ENCODE measurements around the gene CIAPIN1. TPM values are rescaled to one million over a fixed set of nuclear protein-coding genes. Genes with fewer than 3 reads are reported as not detected.

Gene CIAPIN1
- total RNA-seq, 1 donor from 2014 or later, result 71.3 TPM

DNA sequence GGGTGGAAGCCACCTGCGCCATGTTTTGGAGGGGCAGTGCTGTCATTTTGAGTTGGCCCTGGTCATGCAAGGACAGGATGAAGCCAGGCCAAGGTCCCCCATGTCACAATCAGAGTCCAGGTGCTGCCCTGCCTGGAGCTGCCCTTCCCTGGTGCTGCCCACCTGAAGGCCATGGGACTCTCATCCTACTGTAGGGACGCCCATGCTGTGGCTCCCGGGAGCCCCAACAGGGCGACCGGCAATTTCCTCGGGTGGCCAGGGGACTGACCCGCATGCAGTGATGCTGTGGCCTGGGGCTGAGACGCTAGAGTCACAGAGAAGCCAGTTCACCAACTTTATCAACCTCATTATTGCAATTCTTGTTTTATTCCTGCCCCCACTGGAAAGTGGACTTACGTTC lies 34.6 kb downstream of the CIAPIN1 start:
- no peak for TF ChIP-seq CTCF (IDR thresholded peaks at IDR 0.05; ENCODE audit: insufficient read depth, low read length, severe bottlenecking)
- Histone ChIP-seq H3K4me3 (ENCODE audit: low read depth, low read length) (no peak overlapping the region), H3K36me3 (ENCODE audit: control insufficient read depth, insufficient read depth, low read length) (no peaks in the 10 kb centered on the region), H3K27me3 (ENCODE audit: control insufficient read depth, insufficient read depth, low read length) (peaks cover 7% of the 10 kb centered on the region)
- DNase-seq (ENCODE audit: low read depth) (no peak), FAIRE-seq (no peak)

DNA sequence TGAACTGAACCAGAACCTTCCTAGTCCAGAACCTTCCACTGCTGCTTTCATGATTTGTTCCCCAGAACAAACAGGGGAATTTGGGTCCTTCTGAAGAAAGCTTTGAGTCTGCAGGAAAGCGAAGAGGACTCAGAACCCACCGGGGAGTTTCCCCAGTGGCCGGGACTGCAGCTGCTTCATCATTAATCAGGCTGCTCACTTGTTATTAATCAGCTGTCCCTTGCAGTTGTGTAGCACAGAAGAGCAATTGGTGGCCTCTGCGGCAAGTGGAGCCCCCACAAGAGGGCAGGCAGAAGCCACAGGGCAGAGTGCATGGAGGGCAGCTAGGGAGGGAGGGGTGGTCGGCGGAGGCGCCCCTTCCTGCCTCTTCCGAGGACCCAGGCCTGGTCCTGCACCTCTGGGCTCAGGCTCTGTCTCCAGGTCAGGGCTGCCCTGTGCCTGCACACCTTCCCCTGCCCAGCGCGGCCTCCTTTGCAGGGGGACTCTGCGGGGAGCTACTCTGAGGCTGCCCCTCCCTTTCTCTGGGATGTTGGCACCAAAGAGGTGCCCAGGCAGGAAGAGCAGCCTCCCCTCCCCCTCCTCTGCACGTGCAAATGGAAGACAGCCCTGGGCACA lies 35.7 kb downstream of the CIAPIN1 start:
- DNase-seq (ENCODE audit: low read depth) (no peak), FAIRE-seq (no peak)
- Histone ChIP-seq H3K36me3 (ENCODE audit: control insufficient read depth, insufficient read depth, low read length) (no peaks in the 10 kb centered on the region), H3K27me3 (ENCODE audit: control insufficient read depth, insufficient read depth, low read length) (peaks cover 7% of the 10 kb centered on the region), H3K4me3 (ENCODE audit: low read depth, low read length) (no peak overlapping the region)
- no peak for TF ChIP-seq CTCF (IDR thresholded peaks at IDR 0.05; ENCODE audit: insufficient read depth, low read length, severe bottlenecking)

DNA sequence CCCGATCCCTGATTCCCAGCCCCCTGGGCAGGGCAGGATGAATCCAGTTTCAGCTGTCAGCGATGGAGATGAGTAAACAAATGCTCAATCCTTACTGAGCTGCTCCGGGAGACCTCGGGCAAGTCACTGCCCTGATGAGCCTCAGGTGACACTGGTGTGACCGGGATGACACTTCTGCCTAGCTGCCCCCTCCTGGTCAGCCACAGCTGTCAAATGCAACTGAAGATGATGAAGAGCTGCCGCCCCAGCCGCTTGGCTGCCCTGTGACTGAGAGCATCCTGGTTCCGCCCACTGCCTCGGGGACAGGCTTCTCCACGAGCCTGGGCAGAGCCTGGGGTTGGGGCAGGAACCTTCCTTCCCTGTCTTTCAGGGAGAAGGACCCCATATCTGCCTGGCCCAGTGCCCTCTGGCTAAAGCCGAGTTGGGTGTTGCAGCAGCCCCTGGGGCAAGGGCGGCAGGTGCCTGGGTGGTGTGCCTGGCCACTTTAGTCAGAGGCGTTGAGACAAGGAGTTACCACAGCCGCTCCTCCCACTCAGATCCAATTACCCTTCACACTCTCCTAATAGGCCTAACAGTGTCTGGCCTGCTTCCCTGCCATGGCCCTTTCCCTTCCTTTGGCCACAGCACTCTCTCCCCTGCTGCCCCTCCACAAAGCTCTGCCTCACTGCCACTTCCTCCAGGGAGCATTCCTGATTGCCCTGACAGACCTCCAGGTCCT lies 37.2 kb downstream of the CIAPIN1 start:
- peak; percentile 42 for DNase-seq (ENCODE audit: low read depth)
- Histone ChIP-seq H3K4me3 (ENCODE audit: low read depth, low read length) (no peak overlapping the region), H3K27me3 (ENCODE audit: control insufficient read depth, insufficient read depth, low read length) (peaks cover 9% of the 10 kb centered on the region), H3K36me3 (ENCODE audit: control insufficient read depth, insufficient read depth, low read length) (no peaks in the 10 kb centered on the region)
- no peak for FAIRE-seq
- no peak for TF ChIP-seq CTCF (IDR thresholded peaks at IDR 0.05; ENCODE audit: insufficient read depth, low read length, severe bottlenecking)

- no peak for FAIRE-seq
- Histone ChIP-seq H3K27me3 (ENCODE audit: control insufficient read depth, insufficient read depth, low read length) (peaks cover 10% of the 10 kb centered on the region), H3K4me3 (ENCODE audit: low read depth, low read length) (no peak overlapping the region), H3K36me3 (ENCODE audit: control insufficient read depth, insufficient read depth, low read length) (no peaks in the 10 kb centered on the region)
- no peak for DNase-seq (ENCODE audit: low read depth)
- no peak for TF ChIP-seq CTCF (IDR thresholded peaks at IDR 0.05; ENCODE audit: insufficient read depth, low read length, severe bottlenecking)
Observed at GRCh38 chr16:57409065-57409464, 38.1 kb downstream of the CIAPIN1 start.

GRCh38 chr16:57407521-57408353 lies 39.4 kb downstream of the CIAPIN1 start:
- TF ChIP-seq CTCF (IDR thresholded peaks at IDR 0.05; ENCODE audit: insufficient read depth, low read length, severe bottlenecking), result no peak
- FAIRE-seq, result peak; percentile 7

More at GRCh38 chr16:57407521-57408353, 39.4 kb downstream of the CIAPIN1 start:
- H3K36me3 ChIP-seq (ENCODE audit: control insufficient read depth, insufficient read depth, low read length), result no peaks in the 10 kb centered on the region
- no peak for DNase-seq (ENCODE audit: low read depth)
- peaks cover 3% of the 10 kb centered on the region for H3K27me3 ChIP-seq (ENCODE audit: control insufficient read depth, insufficient read depth, low read length)
- H3K4me3 ChIP-seq (ENCODE audit: low read depth, low read length), result no peak overlapping the region

Measured in bronchial epithelial cell (primary cell).